ENCODE measurements around the gene EPHA2.

- TF ChIP-seq CTCF (conservative IDR thresholded peaks at IDR 0.05; ENCODE audit: low read depth, low read length) (no peak), EZH2 (IDR thresholded peaks at IDR 0.05; ENCODE audit: borderline replicate concordance, low read depth, low read length, poor library complexity, severe bottlenecking) (no peak)
Measured at GRCh38 chr1:16189921-16190621, 34.2 kb upstream of the EPHA2 start.
